IMR-90 (cell line): ENCODE measurements around the gene ADGRG6. TPM values are rescaled to one million over a fixed set of nuclear protein-coding genes. Genes with fewer than 3 reads are reported as not detected.

ENCODE experiments used
- ATAC-seq: fragments of 200-7000 bp; cut with Tn5 transposase; 2 replicates; pipeline ENCODE4 v1.9.1; 2020; ENCODE audit warnings: low read depth, mild to moderate bottlenecking, moderate library complexity
- BruUV-seq: library from RNA; stranded (reverse); fragments of 400-500 nt; replicated peaks from 2 replicates; lab custom pipeline; 2021; lab: Mats Ljungman, UMichigan
- CTCF ChIA-PET: fragments of 300-600 bp; formaldehyde crosslinking; extraction: SDS; loops from one replicate; lab custom pipeline; 2021; ENCODE audit warnings: antibody characterized with exemption; lab: Yijun Ruan, JAX
- POLR2A ChIA-PET: fragments of 300-600 bp; sonication (Branson Sonifier 250); formaldehyde crosslinking; loops from one replicate; lab custom pipeline; 2022; ENCODE audit warnings: antibody characterized with exemption; ENCODE audit not compliant: unreplicated experiment; lab: Charles Lee
- DNase-seq: peaks from one replicate; pipeline ENCODE4 v3.0.0; 2013
- H2AFZ ChIP-seq: replicated peaks from 2 replicates; pipeline ENCODE3; 2013; ENCODE audit warnings: low read length, mild to moderate bottlenecking; ENCODE audit not compliant: poor library complexity
- H2AK5ac ChIP-seq: 2 replicates; pipeline ENCODE4 v1.6.1; 2013; ENCODE audit warnings: low read depth, low read length, inconsistent platforms
- H2AK9ac ChIP-seq: replicated peaks from 2 replicates; pipeline ENCODE3; 2013; ENCODE audit warnings: mild to moderate bottlenecking, low read depth, low read length, moderate library complexity; ENCODE audit not compliant: poor library complexity
- H2BK120ac ChIP-seq: 2 replicates; pipeline ENCODE4 v1.6.1; 2013; ENCODE audit warnings: low read depth, low read length, inconsistent platforms
- H2BK15ac ChIP-seq: 3 replicates; pipeline ENCODE4 v1.6.1; 2013; ENCODE audit warnings: low read depth, low read length, inconsistent platforms
- H2BK20ac ChIP-seq: 2 replicates; pipeline ENCODE4 v1.6.1; 2013; ENCODE audit warnings: low read depth, mild to moderate bottlenecking, inconsistent platforms, low read length, moderate library complexity
- H2BK5ac ChIP-seq: 2 replicates; pipeline ENCODE4 v1.6.1; 2013; ENCODE audit warnings: mild to moderate bottlenecking, low read depth, low read length, inconsistent platforms; ENCODE audit not compliant: poor library complexity, severe bottlenecking
- H3K14ac ChIP-seq: replicated peaks from 2 replicates; pipeline ENCODE4 v1.6.1; 2013; ENCODE audit warnings: low read depth, low read length, inconsistent platforms
- H3K18ac ChIP-seq: 2 replicates; pipeline ENCODE4 v1.6.1; 2013; ENCODE audit warnings: low read depth, low read length, control low read depth
- H3K23ac ChIP-seq: 2 replicates; pipeline ENCODE4 v1.6.1; 2013; ENCODE audit warnings: low read depth, low read length, inconsistent platforms
- H3K27ac ChIP-seq: 2 replicates; pipeline ENCODE4 v1.5.1; 2013; ENCODE audit warnings: mild to moderate bottlenecking, control low read depth, low read length; ENCODE audit not compliant: insufficient read depth
- H3K27me3 ChIP-seq: 2 replicates; pipeline ENCODE4 v1.6.1; 2013; ENCODE audit warnings: low read length; ENCODE audit not compliant: control insufficient read depth, insufficient read depth
- H3K36me3 ChIP-seq: 2 replicates; pipeline ENCODE4 v1.6.1; 2013; ENCODE audit warnings: low read length, mixed read lengths; ENCODE audit not compliant: control insufficient read depth, insufficient read depth
- H3K4ac ChIP-seq: 2 replicates; pipeline ENCODE4 v1.6.1; 2013; ENCODE audit warnings: low read depth, low read length, inconsistent platforms
- H3K4me1 ChIP-seq: 2 replicates; pipeline ENCODE4 v1.6.1; 2013; ENCODE audit warnings: low read length, mixed read lengths; ENCODE audit not compliant: control insufficient read depth, insufficient read depth
- H3K4me2 ChIP-seq: 2 replicates; pipeline ENCODE4 v1.6.1; 2013; ENCODE audit warnings: low read depth, mild to moderate bottlenecking, control low read depth, low read length, moderate library complexity
- H3K4me3 ChIP-seq: 2 replicates; pipeline ENCODE4 v1.5.1; 2013; ENCODE audit warnings: low read depth, mild to moderate bottlenecking, control low read depth, low read length, moderate library complexity; ENCODE audit not compliant: insufficient read depth
- H3K56ac ChIP-seq: 2 replicates; pipeline ENCODE4 v1.6.1; 2013; ENCODE audit warnings: low read length, inconsistent platforms; ENCODE audit not compliant: insufficient read depth; ENCODE audit errors: extremely low read depth
- H3K79me1 ChIP-seq, 2 experiments: 2 replicates each; pipeline ENCODE4 v1.6.1; 2013; ENCODE audit warnings: low read length in 2 of 2, inconsistent platforms in 1 of 2, low read depth in 1 of 2
- H3K9ac ChIP-seq: 2 replicates; pipeline ENCODE4 v1.6.1; 2013; ENCODE audit warnings: low read depth, low read length, control low read depth
- H3K9me1 ChIP-seq: 2 replicates; pipeline ENCODE4 v1.6.1; 2013; ENCODE audit warnings: low read length, inconsistent platforms; ENCODE audit not compliant: insufficient read depth
- H3K9me3 ChIP-seq: 2 replicates; pipeline ENCODE4 v1.6.1; 2013; ENCODE audit warnings: low read length; ENCODE audit not compliant: control insufficient read depth, insufficient read depth
- H4K20me1 ChIP-seq: 2 replicates; pipeline ENCODE4 v1.6.1; 2013; ENCODE audit warnings: low read length, inconsistent platforms; ENCODE audit not compliant: insufficient read depth
- H4K5ac ChIP-seq: 2 replicates; pipeline ENCODE4 v1.6.1; 2013; ENCODE audit warnings: mild to moderate bottlenecking, low read depth, low read length, control low read depth
- H4K8ac ChIP-seq, 2 experiments: 2 replicates each; pipeline ENCODE4 v1.6.1; 2013; ENCODE audit warnings: low read depth in 2 of 2, low read length in 2 of 2, control low read depth in 1 of 2, inconsistent platforms in 1 of 2
- H4K91ac ChIP-seq: 2 replicates; pipeline ENCODE4 v1.6.1; 2013; ENCODE audit warnings: low read depth, low read length, inconsistent platforms; ENCODE audit not compliant: insufficient read depth
- BHLHE40 ChIP-seq: fragments of 150-350 bp; IDR thresholded peaks from 2 replicates; pipeline ENCODE4 v1.6.1; 2016; ENCODE audit warnings: mild to moderate bottlenecking, low read depth, low read length
- CEBPB ChIP-seq: IDR thresholded peaks from 2 replicates; pipeline ENCODE4 v1.6.1; 2012; ENCODE audit warnings: low read depth, low read length, improper control_type of control experiment
- CHD1 ChIP-seq: IDR thresholded peaks from 2 replicates; pipeline ENCODE4 v1.6.1; 2012; ENCODE audit warnings: low read depth, low read length, improper control_type of control experiment
- FOS ChIP-seq: fragments of 150-350 bp; IDR thresholded peaks from 2 replicates; pipeline ENCODE4 v1.6.1; 2016; ENCODE audit warnings: low read depth, low read length
- MAFK ChIP-seq: IDR thresholded peaks from 2 replicates; pipeline ENCODE4 v1.6.1; 2012; ENCODE audit warnings: low read depth, low read length, improper control_type of control experiment
- MAZ ChIP-seq: IDR thresholded peaks from 2 replicates; pipeline ENCODE4 v1.6.1; 2012; ENCODE audit warnings: low read depth, mild to moderate bottlenecking, low read length, improper control_type of control experiment, moderate library complexity, borderline replicate concordance
- MXI1 ChIP-seq: IDR thresholded peaks from 2 replicates; pipeline ENCODE4 v1.6.1; 2012; ENCODE audit warnings: low read depth, mild to moderate bottlenecking, low read length, moderate library complexity, borderline replicate concordance
- NFE2L2 ChIP-seq: fragments of 150-350 bp; IDR thresholded peaks from 2 replicates; pipeline ENCODE4 v1.6.1; 2016; ENCODE audit warnings: low read depth, mild to moderate bottlenecking, low read length
- POLR2A ChIP-seq: IDR thresholded peaks from 2 replicates; pipeline ENCODE4 v1.6.1; 2012; ENCODE audit warnings: mild to moderate bottlenecking, low read depth, low read length
- RAD21 ChIP-seq: IDR thresholded peaks from 2 replicates; pipeline ENCODE4 v1.6.1; 2012; ENCODE audit warnings: low read length, improper control_type of control experiment
- RCOR1 ChIP-seq: IDR thresholded peaks from 2 replicates; pipeline ENCODE4 v1.6.1; 2012; ENCODE audit warnings: mild to moderate bottlenecking, low read length, improper control_type of control experiment; ENCODE audit not compliant: insufficient replicate concordance
- RFX5 ChIP-seq: IDR thresholded peaks from 2 replicates; pipeline ENCODE4 v1.8.0; 2012; ENCODE audit warnings: low read depth, mild to moderate bottlenecking, low read length, moderate library complexity
- SMC3 ChIP-seq: fragments of 150-350 bp; IDR thresholded peaks from 2 replicates; pipeline ENCODE4 v1.6.1; 2016; ENCODE audit warnings: low read depth, mild to moderate bottlenecking, antibody characterized with exemption, low read length, moderate library complexity
- WGBS, 2 experiments: methylation state at CpG; one replicate each; pipeline versions ENCODE4 v1.1.5 to v1.1.7; 2013; ENCODE audit warnings: missing lambda C conversion rate in 2 of 2; ENCODE audit not compliant: insufficient read length in 1 of 2; ENCODE audit errors: extremely low coverage in 2 of 2; 5-methylcytosine and 5-hydroxymethylcytosine counted together
- dilution Hi-C: fragments of 300-500 bp; cut with HindIII; formaldehyde crosslinking; loops from one replicate; pipeline ENCODE4 v1.14.3; 2018; ENCODE audit warnings: low sequenced_read_pairs; ENCODE audit not compliant: unreplicated experiment
- in situ Hi-C: fragments of 300-500 bp; cut with MboI; formaldehyde crosslinking; loops from 3 replicates; pipeline ENCODE4 v1.14.3; 2019; ENCODE audit warnings: low sequenced_read_pairs, inconsistent platforms, mixed read lengths
- intact Hi-C: fragments of 100-400 bp; cut with micrococcal nuclease; formaldehyde crosslinking; loops from 2 replicates; pipeline ENCODE4 v1.10.0; 2022
- polyA plus RNA-seq, 3 experiments: library from polyadenylated mRNA; depleted of rRNA; stranded (reverse); fragments of >200 nt; gene quantifications; 2 replicates each; pipeline ENCODE4 v1.2.3, GENCODE V29; 2012; ENCODE audit warnings: low replicate concordance in 1 of 3
- total RNA-seq: library from RNA; depleted of rRNA; stranded (reverse); fragments of >200 nt; gene quantifications from 2 replicates; pipeline ENCODE4 v1.2.3, GENCODE V29; 2012
- TF ChIP-seq, protein P1 (sequence below): fragments of 150-350 bp; IDR thresholded peaks from 2 replicates; pipeline ENCODE4 v1.6.1; 2016; ENCODE audit warnings: low read depth, mild to moderate bottlenecking, low read length, moderate library complexity, borderline replicate concordance
- TF ChIP-seq, protein P2 (sequence below): fragments of 150-350 bp; IDR thresholded peaks from 2 replicates; pipeline ENCODE4 v1.6.1; 2017; ENCODE audit warnings: mild to moderate bottlenecking, antibody characterized with exemption, low read length, low read depth
- TF ChIP-seq, protein P3 (sequence below): conservative IDR thresholded peaks from 2 replicates; pipeline ENCODE4 v1.5.1; 2012; ENCODE audit warnings: mild to moderate bottlenecking, low read depth, low read length, improper control_type of control experiment

ADGRG6 gene
- total and polyA plus RNA-seq, 2 of the 4 experiments (the other 2 are of a cell fraction) = 10.0 to 20.3 TPM

DNA sequence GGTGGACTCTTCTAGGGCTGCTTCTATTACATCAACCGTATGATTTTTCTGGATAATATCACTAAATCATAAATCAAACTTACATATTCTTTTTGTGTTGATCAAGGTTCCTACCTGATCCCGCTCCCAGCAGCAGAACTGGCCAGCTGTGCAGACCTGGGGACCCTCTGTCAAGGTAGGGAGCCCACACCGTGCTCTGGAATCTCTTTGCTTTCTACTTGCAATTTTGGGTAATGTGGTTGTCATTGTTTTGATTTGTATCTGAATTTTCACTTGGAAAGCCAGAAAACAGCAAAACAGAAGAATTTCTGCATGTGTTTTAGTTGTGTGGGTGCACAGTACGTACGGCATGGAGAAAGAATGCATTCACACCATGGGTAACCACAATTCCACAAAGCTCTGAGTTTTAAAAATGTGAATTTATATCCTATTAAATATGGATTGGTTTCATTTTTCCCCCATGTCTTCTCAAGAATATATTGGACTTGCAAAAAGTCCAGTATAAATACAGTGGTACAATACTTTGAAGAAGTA lies 80.1 kb downstream of the ADGRG6 start:
- ATAC-seq = no peak
- Histone ChIP-seq H3K9me1 (peaks cover 7% of the 10 kb centered on the region), H3K4me2 (no peak overlapping the region), H3K4me3 (no peak overlapping the region), H4K20me1 (no peaks in the 10 kb centered on the region), H3K27ac (no peak overlapping the region), H2BK120ac (no peak overlapping the region), H3K4me1 (peaks cover 11% of the 10 kb centered on the region), H2AK5ac (no peak overlapping the region), H3K27me3 (no peaks in the 10 kb centered on the region), H2AFZ (no peak overlapping the region), H4K5ac (no peak overlapping the region), H2AK9ac (no peak overlapping the region), H3K56ac (no peak overlapping the region), H3K9ac (no peak overlapping the region), H3K9me3 (no peaks in the 10 kb centered on the region), H4K91ac (no peak overlapping the region), H3K18ac (no peak overlapping the region), H3K23ac (no peak overlapping the region), H2BK15ac (no peak overlapping the region), H3K79me1 (peaks cover 5 to 9% of the 10 kb centered on the region in 2 experiments; a peak in 3 of 4 replicates), H3K36me3 (no peaks in the 10 kb centered on the region), H2BK20ac (no peak overlapping the region), H2BK5ac (no peak overlapping the region), H3K14ac (no peak overlapping the region), H4K8ac (no peak overlapping the region), H3K4ac (no peak overlapping the region)
- dilution Hi-C loops (no loop called here), in situ Hi-C loops (loop anchor here (10.0 kb wide), 1 partner anchor 237 kb away; the partner anchor contains the start of genes NMBR and VTA1), intact Hi-C loops (no loop called here)
- ChIA-PET POLR2A (no interaction called here), CTCF (no interaction called here)
- WGBS, 2 experiments = no CpG with 5 or more reads among the region's 5 CpGs
- peak; percentile 13 for DNase-seq
- TF ChIP-seq RAD21 = no peak
- no peak for TF ChIP-seq RFX5
- TF ChIP-seq, protein P1, sequence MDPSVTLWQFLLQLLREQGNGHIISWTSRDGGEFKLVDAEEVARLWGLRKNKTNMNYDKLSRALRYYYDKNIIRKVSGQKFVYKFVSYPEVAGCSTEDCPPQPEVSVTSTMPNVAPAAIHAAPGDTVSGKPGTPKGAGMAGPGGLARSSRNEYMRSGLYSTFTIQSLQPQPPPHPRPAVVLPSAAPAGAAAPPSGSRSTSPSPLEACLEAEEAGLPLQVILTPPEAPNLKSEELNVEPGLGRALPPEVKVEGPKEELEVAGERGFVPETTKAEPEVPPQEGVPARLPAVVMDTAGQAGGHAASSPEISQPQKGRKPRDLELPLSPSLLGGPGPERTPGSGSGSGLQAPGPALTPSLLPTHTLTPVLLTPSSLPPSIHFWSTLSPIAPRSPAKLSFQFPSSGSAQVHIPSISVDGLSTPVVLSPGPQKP = no peak
- no peak for TF ChIP-seq POLR2A
- no peak for TF ChIP-seq CHD1
- no peak for TF ChIP-seq RCOR1
- TF ChIP-seq FOS = no peak
- TF ChIP-seq MXI1 = no peak
- no peak for TF ChIP-seq BHLHE40
- TF ChIP-seq CEBPB = no peak
- TF ChIP-seq, protein P2, sequence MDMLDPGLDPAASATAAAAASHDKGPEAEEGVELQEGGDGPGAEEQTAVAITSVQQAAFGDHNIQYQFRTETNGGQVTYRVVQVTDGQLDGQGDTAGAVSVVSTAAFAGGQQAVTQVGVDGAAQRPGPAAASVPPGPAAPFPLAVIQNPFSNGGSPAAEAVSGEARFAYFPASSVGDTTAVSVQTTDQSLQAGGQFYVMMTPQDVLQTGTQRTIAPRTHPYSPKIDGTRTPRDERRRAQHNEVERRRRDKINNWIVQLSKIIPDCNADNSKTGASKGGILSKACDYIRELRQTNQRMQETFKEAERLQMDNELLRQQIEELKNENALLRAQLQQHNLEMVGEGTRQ = no peak
- no peak for TF ChIP-seq MAFK
- TF ChIP-seq, protein P3, sequence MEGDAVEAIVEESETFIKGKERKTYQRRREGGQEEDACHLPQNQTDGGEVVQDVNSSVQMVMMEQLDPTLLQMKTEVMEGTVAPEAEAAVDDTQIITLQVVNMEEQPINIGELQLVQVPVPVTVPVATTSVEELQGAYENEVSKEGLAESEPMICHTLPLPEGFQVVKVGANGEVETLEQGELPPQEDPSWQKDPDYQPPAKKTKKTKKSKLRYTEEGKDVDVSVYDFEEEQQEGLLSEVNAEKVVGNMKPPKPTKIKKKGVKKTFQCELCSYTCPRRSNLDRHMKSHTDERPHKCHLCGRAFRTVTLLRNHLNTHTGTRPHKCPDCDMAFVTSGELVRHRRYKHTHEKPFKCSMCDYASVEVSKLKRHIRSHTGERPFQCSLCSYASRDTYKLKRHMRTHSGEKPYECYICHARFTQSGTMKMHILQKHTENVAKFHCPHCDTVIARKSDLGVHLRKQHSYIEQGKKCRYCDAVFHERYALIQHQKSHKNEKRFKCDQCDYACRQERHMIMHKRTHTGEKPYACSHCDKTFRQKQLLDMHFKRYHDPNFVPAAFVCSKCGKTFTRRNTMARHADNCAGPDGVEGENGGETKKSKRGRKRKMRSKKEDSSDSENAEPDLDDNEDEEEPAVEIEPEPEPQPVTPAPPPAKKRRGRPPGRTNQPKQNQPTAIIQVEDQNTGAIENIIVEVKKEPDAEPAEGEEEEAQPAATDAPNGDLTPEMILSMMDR = no peak
- TF ChIP-seq SMC3 = no peak
- TF ChIP-seq NFE2L2 = no peak
- TF ChIP-seq MAZ = no peak
- no TSS peak for BruUV-seq
